AG08395 (cell line): ENCODE measurements around the gene ELL2.
"Not testable (repeated sequence)": the region's sequence is repeated elsewhere in the genome, so short reads cannot be mapped to it uniquely, and the experiment has no call there.

ENCODE experiments used
- DNase-seq: peaks from one replicate; pipeline ENCODE4 v3.0.0; 2012; ENCODE audit warnings: mixed read lengths, low spot score

ELL2 gene

GRCh38 chr5:95930141-95930930 is 31.3 kb downstream of the ELL2 start:
- DNase-seq: no peak

- DNase-seq: no peak
Observed at GRCh38 chr5:95928724-95929253, 32.9 kb downstream of the ELL2 start.

GRCh38 chr5:95927927-95928723 is 33.5 kb downstream of the ELL2 start:
- DNase-seq: no peak

GRCh38 chr5:95927300-95927699 is 34.4 kb downstream of the ELL2 start:
- DNase-seq: not testable (repeated sequence)

- DNase-seq: no peak
Observed at GRCh38 chr5:95925939-95926338, 35.7 kb downstream of the ELL2 start.

GRCh38 chr5:95925378-95925744 is 36.3 kb downstream of the ELL2 start:
- DNase-seq: no peak

GRCh38 chr5:95924720-95925377 is 36.8 kb downstream of the ELL2 start:
- DNase-seq: no peak

- DNase-seq: no peak
Observed at GRCh38 chr5:95923918-95924544, 37.6 kb downstream of the ELL2 start.

GRCh38 chr5:95922798-95923197 is 38.9 kb downstream of the ELL2 start:
- DNase-seq: no peak

GRCh38 chr5:95921501-95921900 is 40.1 kb downstream of the ELL2 start:
- DNase-seq: no peak

GRCh38 chr5:95920822-95921221 is 40.8 kb downstream of the ELL2 start:
- no peak for DNase-seq

GRCh38 chr5:95919658-95920057 is 42.0 kb downstream of the ELL2 start:
- no peak for DNase-seq

GRCh38 chr5:95918421-95919006 is 43.1 kb downstream of the ELL2 start:
- DNase-seq: no peak

- DNase-seq: no peak
Observed at GRCh38 chr5:95917207-95917606, 44.4 kb downstream of the ELL2 start.

- no peak for DNase-seq
Observed at GRCh38 chr5:95916687-95917085, 45.0 kb downstream of the ELL2 start.

- DNase-seq: no peak
Observed at GRCh38 chr5:95915999-95916686, 45.5 kb downstream of the ELL2 start.

- no peak for DNase-seq
Observed at GRCh38 chr5:95913663-95914062, 48.0 kb downstream of the ELL2 start.

- DNase-seq: no peak
Observed at GRCh38 chr5:95912029-95912428, 49.6 kb downstream of the ELL2 start.

GRCh38 chr5:95910521-95910920 is 51.1 kb downstream of the ELL2 start:
- no peak for DNase-seq

- no peak for DNase-seq
Observed at GRCh38 chr5:95909738-95910137, 51.9 kb downstream of the ELL2 start.

GRCh38 chr5:95908799-95909198 is 52.9 kb downstream of the ELL2 start:
- no peak for DNase-seq
